ENCODE measurements around the gene MNDA.

The MNDA gene

DNA sequence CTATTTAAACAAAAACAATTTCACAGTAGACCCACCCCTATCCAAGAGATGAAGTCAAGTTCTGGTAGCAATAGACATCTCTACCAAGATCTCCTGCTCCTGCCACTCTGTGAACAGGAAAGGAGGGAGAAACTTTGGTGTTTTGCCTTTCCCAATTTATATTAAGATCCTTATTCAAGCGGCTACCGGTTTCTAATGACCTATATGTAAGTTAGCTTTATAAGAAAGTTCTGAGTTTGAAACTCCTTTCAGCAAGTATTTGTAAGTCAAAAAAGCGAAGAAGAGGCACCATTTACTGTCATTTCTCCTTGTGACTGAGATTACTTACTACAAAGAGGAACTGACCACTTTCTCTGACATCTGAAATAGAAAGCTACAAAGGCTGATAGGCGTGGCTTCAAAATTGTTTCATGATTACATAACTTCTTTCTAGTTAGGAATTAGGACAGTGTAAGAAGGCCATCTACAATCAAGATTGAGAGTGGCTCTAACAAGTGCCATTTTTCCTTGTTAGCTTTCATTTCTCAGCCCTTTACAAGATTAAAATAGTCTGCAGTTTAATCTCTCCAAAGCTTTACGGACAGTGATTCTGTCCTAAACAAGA, at the start of gene MNDA:
Gene MNDA, plus strand, starts transcription at position 448 of the 604 bp plus-strand sequence. CDS start 10,803 bp downstream, outside the sequence.
- no peak within 1 kb of the TSS for H3K27ac ChIP-seq

DNA sequence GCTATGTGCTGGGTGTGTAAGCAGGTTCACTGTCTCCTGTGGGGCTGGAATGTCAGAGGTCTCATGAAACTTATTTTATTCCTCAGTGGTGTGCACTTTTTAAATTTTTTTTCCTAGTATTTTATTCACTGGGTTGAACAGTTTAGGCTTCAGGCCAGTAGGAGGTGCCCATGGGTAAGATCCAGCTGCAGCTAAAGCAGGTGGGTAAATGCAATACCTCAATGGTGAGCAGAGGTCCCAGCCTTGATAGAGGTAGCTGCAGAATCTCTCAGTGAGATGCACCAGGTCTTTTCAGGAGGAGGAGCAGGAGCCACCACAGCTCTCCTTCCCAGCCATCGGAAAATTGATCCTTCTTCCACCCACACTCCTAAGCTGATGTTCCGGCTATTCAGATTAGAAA, 37.5 kb upstream of the MNDA start:
- no peaks in the 10 kb centered on the region for H3K36me3 ChIP-seq (ENCODE audit: control insufficient read depth, insufficient read depth, low read length)
- no peak overlapping the region for H2AFZ ChIP-seq
- H3K4me1 ChIP-seq = no peaks in the 10 kb centered on the region
- H3K4me2 ChIP-seq (ENCODE audit: low read length) = no peak overlapping the region
- TF ChIP-seq, protein P1, sequence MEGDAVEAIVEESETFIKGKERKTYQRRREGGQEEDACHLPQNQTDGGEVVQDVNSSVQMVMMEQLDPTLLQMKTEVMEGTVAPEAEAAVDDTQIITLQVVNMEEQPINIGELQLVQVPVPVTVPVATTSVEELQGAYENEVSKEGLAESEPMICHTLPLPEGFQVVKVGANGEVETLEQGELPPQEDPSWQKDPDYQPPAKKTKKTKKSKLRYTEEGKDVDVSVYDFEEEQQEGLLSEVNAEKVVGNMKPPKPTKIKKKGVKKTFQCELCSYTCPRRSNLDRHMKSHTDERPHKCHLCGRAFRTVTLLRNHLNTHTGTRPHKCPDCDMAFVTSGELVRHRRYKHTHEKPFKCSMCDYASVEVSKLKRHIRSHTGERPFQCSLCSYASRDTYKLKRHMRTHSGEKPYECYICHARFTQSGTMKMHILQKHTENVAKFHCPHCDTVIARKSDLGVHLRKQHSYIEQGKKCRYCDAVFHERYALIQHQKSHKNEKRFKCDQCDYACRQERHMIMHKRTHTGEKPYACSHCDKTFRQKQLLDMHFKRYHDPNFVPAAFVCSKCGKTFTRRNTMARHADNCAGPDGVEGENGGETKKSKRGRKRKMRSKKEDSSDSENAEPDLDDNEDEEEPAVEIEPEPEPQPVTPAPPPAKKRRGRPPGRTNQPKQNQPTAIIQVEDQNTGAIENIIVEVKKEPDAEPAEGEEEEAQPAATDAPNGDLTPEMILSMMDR (IDR thresholded peaks at IDR 0.05) = no peak
- no peaks in the 10 kb centered on the region for H3K27me3 ChIP-seq (ENCODE audit: control insufficient read depth, insufficient read depth, low read length)
- no peak overlapping the region for H3K9ac ChIP-seq
- no peak overlapping the region for H3K27ac ChIP-seq
- H3K9me3 ChIP-seq (ENCODE audit: control insufficient read depth, low read length) = no peaks in the 10 kb centered on the region
- no peak overlapping the region for H3K4me3 ChIP-seq (ENCODE audit: low read depth, low read length)
- no peaks in the 10 kb centered on the region for H3K79me2 ChIP-seq

More for the DNA sequence above, at the start of gene MNDA:
- H3K4me2 ChIP-seq (ENCODE audit: low read length) = no peak within 1 kb of the TSS
- TF ChIP-seq, protein P1 (IDR thresholded peaks at IDR 0.05) = no peak
- no peaks in the 10 kb centered on the region for H3K36me3 ChIP-seq (ENCODE audit: control insufficient read depth, insufficient read depth, low read length)
- no peaks in the 10 kb centered on the region for H3K79me2 ChIP-seq
- no peak within 1 kb of the TSS for H3K4me3 ChIP-seq (ENCODE audit: low read depth, low read length)
- no peaks in the 10 kb centered on the region for H3K9me3 ChIP-seq (ENCODE audit: control insufficient read depth, low read length)
- H3K27me3 ChIP-seq (ENCODE audit: control insufficient read depth, insufficient read depth, low read length) = no peaks in the 10 kb centered on the region
- H3K9ac ChIP-seq = no peak within 1 kb of the TSS
- H3K4me1 ChIP-seq = no peaks in the 10 kb centered on the region
- no peak within 1 kb of the TSS for H2AFZ ChIP-seq

DNA sequence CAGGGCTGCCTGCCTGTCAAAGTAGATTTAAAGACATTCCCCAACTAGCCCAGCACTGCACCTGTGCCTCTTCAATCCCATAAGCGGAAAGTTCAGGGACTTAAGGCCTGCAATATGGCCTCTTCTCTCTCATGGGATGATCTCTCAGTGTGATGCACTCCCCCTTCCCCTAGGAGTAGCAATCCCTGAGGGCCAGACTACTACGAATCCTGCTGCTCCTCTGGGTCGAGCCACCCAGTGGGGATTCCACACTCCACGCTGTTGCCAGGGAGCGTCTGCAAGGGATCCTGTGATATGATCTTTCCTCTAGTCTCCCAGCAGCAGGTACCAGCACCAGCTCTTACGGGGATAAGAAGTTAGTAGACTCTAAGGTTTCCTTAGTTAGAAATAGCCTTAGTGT, 36.9 kb upstream of the MNDA start:
- Histone ChIP-seq H3K79me2 (no peaks in the 10 kb centered on the region), H2AFZ (no peak overlapping the region), H3K4me2 (ENCODE audit: low read length) (no peak overlapping the region), H3K9ac (no peak overlapping the region), H3K9me3 (ENCODE audit: control insufficient read depth, low read length) (no peaks in the 10 kb centered on the region), H3K4me3 (ENCODE audit: low read depth, low read length) (no peak overlapping the region), H3K27ac (no peak overlapping the region), H3K36me3 (ENCODE audit: control insufficient read depth, insufficient read depth, low read length) (no peaks in the 10 kb centered on the region), H3K4me1 (no peaks in the 10 kb centered on the region), H3K27me3 (ENCODE audit: control insufficient read depth, insufficient read depth, low read length) (no peaks in the 10 kb centered on the region)
- TF ChIP-seq, protein P1 (IDR thresholded peaks at IDR 0.05) = no peak

DNA sequence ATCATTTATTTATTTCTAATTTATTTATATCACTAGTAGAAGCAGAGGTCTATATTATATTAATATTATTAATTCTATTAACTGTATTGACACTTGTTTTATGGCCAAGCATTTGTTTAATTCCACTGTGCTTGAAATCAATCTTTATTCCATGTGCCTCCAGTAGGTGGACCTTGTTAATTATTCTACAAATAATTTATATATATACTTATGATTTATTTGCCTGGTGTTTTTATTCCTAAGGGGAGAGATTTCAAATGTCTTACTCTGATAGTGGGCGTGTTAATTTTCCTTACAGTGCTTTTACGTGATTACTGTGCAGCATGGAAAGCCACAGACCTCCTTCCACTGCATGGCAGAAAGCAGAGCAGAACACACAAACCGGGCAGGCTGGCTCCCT, 32.6 kb upstream of the MNDA start:
- no peaks in the 10 kb centered on the region for H3K9me3 ChIP-seq (ENCODE audit: control insufficient read depth, low read length)
- no peak overlapping the region for H3K9ac ChIP-seq
- H2AFZ ChIP-seq = no peak overlapping the region
- no peak overlapping the region for H3K4me2 ChIP-seq (ENCODE audit: low read length)
- no peak overlapping the region for H3K4me3 ChIP-seq (ENCODE audit: low read depth, low read length)
- TF ChIP-seq, protein P1 (IDR thresholded peaks at IDR 0.05) = no peak
- no peak overlapping the region for H3K27ac ChIP-seq
- no peaks in the 10 kb centered on the region for H3K27me3 ChIP-seq (ENCODE audit: control insufficient read depth, insufficient read depth, low read length)
- H3K4me1 ChIP-seq = no peaks in the 10 kb centered on the region
- H3K36me3 ChIP-seq (ENCODE audit: control insufficient read depth, insufficient read depth, low read length) = no peaks in the 10 kb centered on the region
- no peaks in the 10 kb centered on the region for H3K79me2 ChIP-seq

DNA sequence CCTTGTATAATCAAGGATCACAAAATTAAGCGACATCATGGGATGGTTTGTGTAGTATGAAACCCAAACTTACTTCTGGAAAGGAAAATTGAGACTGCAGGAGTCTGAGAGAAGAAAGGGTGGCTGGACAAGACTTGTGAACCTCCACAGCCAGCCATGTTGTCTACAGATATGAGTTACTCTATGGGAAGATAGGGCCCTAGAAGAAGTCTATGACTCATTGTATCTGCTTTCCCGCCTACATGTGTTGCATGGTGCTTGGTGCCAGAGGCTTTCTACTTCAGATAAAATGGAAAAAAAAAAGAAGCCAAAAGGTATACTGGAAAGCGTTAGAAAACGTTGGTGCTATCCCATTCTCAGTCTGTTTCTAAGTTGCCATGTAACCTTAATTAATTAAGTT, 31.5 kb upstream of the MNDA start:
- Histone ChIP-seq H3K4me1 (no peaks in the 10 kb centered on the region), H2AFZ (no peak overlapping the region), H3K27me3 (ENCODE audit: control insufficient read depth, insufficient read depth, low read length) (no peaks in the 10 kb centered on the region), H3K79me2 (no peaks in the 10 kb centered on the region), H3K4me3 (ENCODE audit: low read depth, low read length) (no peak overlapping the region), H3K4me2 (ENCODE audit: low read length) (no peak overlapping the region), H3K9ac (no peak overlapping the region), H3K27ac (no peak overlapping the region), H3K9me3 (ENCODE audit: control insufficient read depth, low read length) (no peaks in the 10 kb centered on the region), H3K36me3 (ENCODE audit: control insufficient read depth, insufficient read depth, low read length) (no peaks in the 10 kb centered on the region)
- TF ChIP-seq, protein P1 (IDR thresholded peaks at IDR 0.05) = no peak
